ENCODE measurements around the gene FOXE1. TPM values are rescaled to one million over a fixed set of nuclear protein-coding genes. Genes with fewer than 3 reads are reported as not detected.

The FOXE1 gene
- total RNA-seq, 1 donor, result not detected

DNA sequence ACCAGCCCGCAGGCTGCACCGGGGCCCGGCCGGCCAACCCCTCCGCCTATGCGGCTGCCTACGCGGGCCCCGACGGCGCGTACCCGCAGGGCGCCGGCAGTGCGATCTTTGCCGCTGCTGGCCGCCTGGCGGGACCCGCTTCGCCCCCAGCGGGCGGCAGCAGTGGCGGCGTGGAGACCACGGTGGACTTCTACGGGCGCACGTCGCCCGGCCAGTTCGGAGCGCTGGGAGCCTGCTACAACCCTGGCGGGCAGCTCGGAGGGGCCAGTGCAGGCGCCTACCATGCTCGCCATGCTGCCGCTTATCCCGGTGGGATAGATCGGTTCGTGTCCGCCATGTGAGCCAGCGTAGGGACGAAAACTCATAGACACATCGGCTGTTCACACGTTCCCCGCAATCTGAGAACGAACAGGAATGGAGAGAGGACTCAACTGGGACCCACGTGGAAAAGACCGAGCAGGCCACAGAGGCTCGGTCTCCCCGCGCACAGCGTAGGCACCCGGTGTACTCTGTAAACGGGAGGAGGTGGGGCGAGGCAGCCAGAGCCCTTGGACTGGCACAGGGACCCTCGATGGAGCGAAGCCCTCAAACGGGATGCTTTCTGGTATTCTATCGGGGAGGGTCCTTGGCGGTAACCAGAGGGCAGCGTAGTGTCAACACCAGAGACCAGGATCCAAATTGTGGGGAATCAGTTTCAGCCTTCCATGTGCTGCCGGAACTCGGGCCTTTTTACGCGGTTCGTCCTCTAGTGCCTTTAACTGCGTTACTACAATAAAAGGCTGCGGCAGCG lies 1.9 kb downstream of the FOXE1 start:
- H3K27me3 ChIP-seq (ENCODE audit: insufficient read depth, low read length), result peaks cover 87% of the 10 kb centered on the region
- H3K9me3 ChIP-seq (ENCODE audit: low read depth, low read length), result no peaks in the 10 kb centered on the region
- no peak overlapping the region for H3K4me3 ChIP-seq (ENCODE audit: low read length)
- H3K4me1 ChIP-seq (ENCODE audit: insufficient read depth, low read length), result peaks cover 30% of the 10 kb centered on the region

GRCh38 chr9:97855486-97855875 lies 2.5 kb downstream of the FOXE1 start:
- Histone ChIP-seq H3K27me3 (ENCODE audit: insufficient read depth, low read length) (peaks cover 87% of the 10 kb centered on the region), H3K9me3 (ENCODE audit: low read depth, low read length) (no peaks in the 10 kb centered on the region), H3K4me3 (ENCODE audit: low read length) (no peak overlapping the region), H3K4me1 (ENCODE audit: insufficient read depth, low read length) (peaks cover 30% of the 10 kb centered on the region)

DNA sequence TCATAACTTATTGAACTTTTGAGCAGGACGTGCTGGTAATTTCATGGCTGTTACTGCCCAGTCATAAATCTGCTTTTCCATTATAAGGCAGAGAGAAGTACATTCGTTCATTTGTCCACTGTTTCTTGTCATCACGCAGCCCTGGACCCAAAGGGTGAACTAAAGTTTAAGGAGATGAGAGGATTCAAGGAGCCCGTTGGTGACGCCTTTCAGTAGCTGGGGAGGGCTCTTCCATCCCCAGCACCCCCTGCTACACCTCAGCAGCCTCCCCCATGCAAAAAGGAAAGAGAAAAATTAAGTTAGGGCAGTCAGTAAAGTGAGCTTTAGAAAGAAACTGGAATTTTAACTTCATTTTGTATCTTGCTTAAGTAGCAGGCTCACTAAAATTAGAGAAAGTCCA lies 2.9 kb downstream of the FOXE1 start:
- peaks cover 30% of the 10 kb centered on the region for H3K4me1 ChIP-seq (ENCODE audit: insufficient read depth, low read length)
- peaks cover 84% of the 10 kb centered on the region for H3K27me3 ChIP-seq (ENCODE audit: insufficient read depth, low read length)
- no peaks in the 10 kb centered on the region for H3K9me3 ChIP-seq (ENCODE audit: low read depth, low read length)
- no peak overlapping the region for H3K4me3 ChIP-seq (ENCODE audit: low read length)

DNA sequence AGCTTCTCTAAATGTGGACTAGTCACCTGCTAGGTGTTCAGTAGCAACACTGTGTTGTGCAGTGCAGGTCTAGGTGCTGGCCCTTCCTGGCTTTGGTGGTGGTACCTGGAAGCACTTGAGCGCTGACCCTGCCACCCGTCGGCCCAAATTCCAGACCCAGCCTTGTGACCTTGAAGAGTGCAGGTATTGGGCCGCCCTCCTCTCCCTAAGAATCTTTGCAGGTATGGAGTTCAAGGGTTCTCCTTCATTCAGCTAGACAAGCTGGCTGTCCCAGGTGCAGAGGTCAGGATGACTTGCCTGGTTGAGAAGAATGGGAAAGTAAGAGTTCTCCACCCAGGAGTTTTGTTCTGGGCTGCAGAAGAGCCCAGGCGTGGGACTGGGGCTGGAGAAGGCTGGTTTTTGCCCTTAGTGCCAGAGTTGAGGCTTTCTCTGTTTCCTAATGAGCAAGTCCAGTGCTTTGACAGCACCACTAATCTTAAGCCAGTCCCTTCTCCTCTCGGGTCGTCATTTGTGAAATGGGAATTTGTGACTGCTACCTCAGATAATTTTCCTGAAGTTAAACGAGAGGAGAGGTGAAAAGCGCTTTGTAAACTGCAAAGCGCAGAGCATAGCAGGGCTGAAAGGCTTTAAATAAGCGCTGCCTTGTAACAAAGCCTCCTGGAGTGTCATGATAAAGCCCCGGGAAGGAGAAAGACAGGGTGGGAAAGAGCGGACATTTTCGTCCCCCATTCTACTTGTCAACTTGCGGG lies 4.0 kb downstream of the FOXE1 start:
- peaks cover 79% of the 10 kb centered on the region for H3K27me3 ChIP-seq (ENCODE audit: insufficient read depth, low read length)
- H3K4me3 ChIP-seq (ENCODE audit: low read length), result no peak overlapping the region
- H3K4me1 ChIP-seq (ENCODE audit: insufficient read depth, low read length), result peaks cover 30% of the 10 kb centered on the region
- no peaks in the 10 kb centered on the region for H3K9me3 ChIP-seq (ENCODE audit: low read depth, low read length)

- no peak overlapping the region for H3K4me3 ChIP-seq (ENCODE audit: low read length)
- peaks cover 28% of the 10 kb centered on the region for H3K4me1 ChIP-seq (ENCODE audit: insufficient read depth, low read length)
- H3K27me3 ChIP-seq (ENCODE audit: insufficient read depth, low read length), result peaks cover 76% of the 10 kb centered on the region
- no peaks in the 10 kb centered on the region for H3K9me3 ChIP-seq (ENCODE audit: low read depth, low read length)
Observed at GRCh38 chr9:97857606-97858392, 4.8 kb downstream of the FOXE1 start.

GRCh38 chr9:97858393-97858713 lies 5.3 kb downstream of the FOXE1 start:
- peaks cover 23% of the 10 kb centered on the region for H3K4me1 ChIP-seq (ENCODE audit: insufficient read depth, low read length)
- no peak overlapping the region for H3K4me3 ChIP-seq (ENCODE audit: low read length)
- H3K27me3 ChIP-seq (ENCODE audit: insufficient read depth, low read length), result peaks cover 78% of the 10 kb centered on the region
- H3K9me3 ChIP-seq (ENCODE audit: low read depth, low read length), result no peaks in the 10 kb centered on the region

- Histone ChIP-seq H3K27me3 (ENCODE audit: insufficient read depth, low read length) (peaks cover 80% of the 10 kb centered on the region), H3K4me3 (ENCODE audit: low read length) (no peak overlapping the region), H3K9me3 (ENCODE audit: low read depth, low read length) (no peaks in the 10 kb centered on the region), H3K4me1 (ENCODE audit: insufficient read depth, low read length) (peaks cover 18% of the 10 kb centered on the region)
Observed at GRCh38 chr9:97858826-97859225, 5.8 kb downstream of the FOXE1 start.

- Histone ChIP-seq H3K4me1 (ENCODE audit: insufficient read depth, low read length) (peaks cover 16% of the 10 kb centered on the region), H3K27me3 (ENCODE audit: insufficient read depth, low read length) (peaks cover 82% of the 10 kb centered on the region), H3K9me3 (ENCODE audit: low read depth, low read length) (no peaks in the 10 kb centered on the region), H3K4me3 (ENCODE audit: low read length) (no peak overlapping the region)
Observed at GRCh38 chr9:97859346-97859745, 6.3 kb downstream of the FOXE1 start.

DNA sequence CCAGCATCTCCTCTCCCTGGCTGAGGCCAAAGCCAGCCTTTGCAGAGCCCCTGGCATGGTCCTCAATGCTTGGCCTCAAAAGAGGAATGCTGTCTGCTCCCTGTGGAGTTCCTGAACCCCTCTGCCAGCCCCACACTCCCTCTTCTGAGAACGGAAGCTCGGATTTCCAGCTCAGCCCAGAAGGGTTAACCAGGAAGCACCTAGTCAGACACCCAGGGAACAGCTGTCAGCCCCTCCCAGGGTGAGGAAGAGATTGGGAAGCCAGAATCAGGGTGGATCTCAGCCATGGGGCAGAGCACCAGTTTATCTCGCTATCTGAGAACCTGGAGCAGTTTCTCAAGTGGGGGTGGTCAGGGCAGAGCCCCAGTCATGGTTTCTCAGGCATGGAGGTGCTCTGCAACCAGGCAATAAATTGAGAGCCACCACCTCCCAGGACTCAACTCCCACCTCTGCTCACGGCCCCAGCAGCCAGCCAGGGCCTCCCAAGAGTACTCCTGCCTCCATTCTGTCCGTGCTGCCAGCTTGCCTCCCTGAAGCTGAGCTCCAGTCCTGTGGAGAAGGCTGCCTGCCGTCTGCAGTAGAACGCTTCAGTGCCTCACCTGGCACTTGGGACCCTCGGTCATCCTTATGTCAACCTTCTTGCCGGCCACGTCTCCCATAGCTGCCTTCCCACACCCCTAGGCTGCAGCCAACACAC lies 7.6 kb downstream of the FOXE1 start:
- H3K4me1 ChIP-seq (ENCODE audit: insufficient read depth, low read length), result peaks cover 10% of the 10 kb centered on the region
- H3K9me3 ChIP-seq (ENCODE audit: low read depth, low read length), result peaks cover 5% of the 10 kb centered on the region
- no peak overlapping the region for H3K4me3 ChIP-seq (ENCODE audit: low read length)
- H3K27me3 ChIP-seq (ENCODE audit: insufficient read depth, low read length), result peaks cover 83% of the 10 kb centered on the region

- Histone ChIP-seq H3K9me3 (ENCODE audit: low read depth, low read length) (peaks cover 10% of the 10 kb centered on the region), H3K4me1 (ENCODE audit: insufficient read depth, low read length) (peaks cover 10% of the 10 kb centered on the region), H3K27me3 (ENCODE audit: insufficient read depth, low read length) (peaks cover 83% of the 10 kb centered on the region), H3K4me3 (ENCODE audit: low read length) (no peak overlapping the region)
Observed at GRCh38 chr9:97861148-97861475, 8.1 kb downstream of the FOXE1 start.

DNA sequence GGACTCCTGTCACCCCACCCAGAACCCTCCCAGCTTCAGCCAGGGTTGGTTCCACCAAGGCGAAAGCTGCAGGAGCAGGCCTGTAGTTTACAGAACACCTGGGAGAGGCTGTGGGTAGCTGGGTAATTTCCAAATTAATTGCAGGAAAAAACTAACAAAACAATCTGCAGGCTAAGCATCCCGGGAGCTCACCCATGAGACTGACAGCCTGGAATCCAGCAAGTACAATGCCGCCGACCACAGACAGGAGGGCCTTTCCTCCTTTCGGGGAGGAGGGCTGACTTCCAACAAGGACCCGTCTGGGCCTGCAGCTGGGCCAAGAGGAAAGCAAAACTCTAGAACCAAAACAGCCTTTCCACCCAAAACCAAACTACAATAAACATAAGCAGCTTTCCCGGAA lies 10.3 kb downstream of the FOXE1 start:
- peaks cover 69% of the 10 kb centered on the region for H3K27me3 ChIP-seq (ENCODE audit: insufficient read depth, low read length)
- H3K4me1 ChIP-seq (ENCODE audit: insufficient read depth, low read length), result peaks cover 4% of the 10 kb centered on the region

GRCh38 chr9:97864396-97864795 lies 11.4 kb downstream of the FOXE1 start:
- H3K27me3 ChIP-seq (ENCODE audit: insufficient read depth, low read length), result peaks cover 65% of the 10 kb centered on the region
- peaks cover 4% of the 10 kb centered on the region for H3K4me1 ChIP-seq (ENCODE audit: insufficient read depth, low read length)
- H3K4me3 ChIP-seq (ENCODE audit: low read length), result no peak overlapping the region
- H3K9me3 ChIP-seq (ENCODE audit: low read depth, low read length), result peaks cover 18% of the 10 kb centered on the region

More for the DNA sequence above, 10.3 kb downstream of the FOXE1 start:
- Histone ChIP-seq H3K4me3 (ENCODE audit: low read length) (no peak overlapping the region), H3K9me3 (ENCODE audit: low read depth, low read length) (peaks cover 18% of the 10 kb centered on the region)

DNA sequence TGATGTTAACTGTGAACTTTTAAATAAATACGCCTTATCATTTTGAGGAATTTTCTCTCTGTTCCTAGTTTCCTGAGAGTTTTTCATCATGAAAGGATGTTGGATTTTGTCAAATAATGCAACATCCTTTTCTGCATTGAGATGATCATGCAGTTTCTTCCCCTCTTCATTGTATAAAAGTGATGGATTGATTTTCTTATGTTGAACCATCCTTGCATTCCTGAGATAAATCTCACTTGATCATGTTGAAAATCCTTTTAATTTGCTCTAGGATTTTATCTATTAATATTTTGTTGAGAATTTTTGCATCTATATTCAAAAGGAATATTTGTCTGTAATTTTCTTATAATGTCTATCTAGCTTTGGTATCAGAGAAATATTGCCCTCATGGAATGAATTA lies 13.3 kb downstream of the FOXE1 start:
- Histone ChIP-seq H3K4me3 (ENCODE audit: low read length) (no peak overlapping the region), H3K9me3 (ENCODE audit: low read depth, low read length) (peaks cover 18% of the 10 kb centered on the region), H3K4me1 (ENCODE audit: insufficient read depth, low read length) (peaks cover 4% of the 10 kb centered on the region), H3K27me3 (ENCODE audit: insufficient read depth, low read length) (peaks cover 62% of the 10 kb centered on the region)

- peaks cover 18% of the 10 kb centered on the region for H3K9me3 ChIP-seq (ENCODE audit: low read depth, low read length)
- H3K4me1 ChIP-seq (ENCODE audit: insufficient read depth, low read length), result peaks cover 4% of the 10 kb centered on the region
- H3K27me3 ChIP-seq (ENCODE audit: insufficient read depth, low read length), result peaks cover 62% of the 10 kb centered on the region
- no peak overlapping the region for H3K4me3 ChIP-seq (ENCODE audit: low read length)
Observed at GRCh38 chr9:97866848-97867247, 13.8 kb downstream of the FOXE1 start.

DNA sequence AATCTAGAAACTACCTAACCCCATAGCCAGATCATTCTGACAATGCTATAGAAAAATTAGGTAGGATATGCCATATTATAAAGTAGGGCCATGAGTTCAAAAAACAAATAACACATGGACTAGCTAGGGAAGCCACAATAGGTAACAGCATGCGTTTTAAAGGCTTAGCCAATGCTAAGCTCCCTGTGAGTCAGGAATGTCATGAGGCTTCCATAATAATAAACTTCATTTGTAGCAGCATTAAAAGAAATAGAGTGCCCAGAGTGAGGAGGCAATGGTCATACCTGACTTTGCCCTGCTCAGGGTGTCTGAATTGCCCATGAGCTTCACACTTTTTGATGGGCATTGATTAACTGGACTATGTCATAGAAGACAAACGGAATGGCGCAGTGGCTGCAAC lies 15.8 kb downstream of the FOXE1 start:
- Histone ChIP-seq H3K27me3 (ENCODE audit: insufficient read depth, low read length) (peaks cover 46% of the 10 kb centered on the region), H3K4me3 (ENCODE audit: low read length) (no peak overlapping the region), H3K4me1 (ENCODE audit: insufficient read depth, low read length) (peaks cover 4% of the 10 kb centered on the region), H3K9me3 (ENCODE audit: low read depth, low read length) (peaks cover 18% of the 10 kb centered on the region)

All from mononuclear cell (primary cell).